SIG-M5 treated with dmso at 0.1 percent for 504 hours (cell line): Measurements from ENCODE around the gene RABEP2.

Source experiments
- DNase-seq: peaks from one replicate; lab custom pipeline; 2025; ENCODE audit not compliant: unreplicated experiment; lab: John Stamatoyannopoulos, UW

Gene RABEP2

DNA sequence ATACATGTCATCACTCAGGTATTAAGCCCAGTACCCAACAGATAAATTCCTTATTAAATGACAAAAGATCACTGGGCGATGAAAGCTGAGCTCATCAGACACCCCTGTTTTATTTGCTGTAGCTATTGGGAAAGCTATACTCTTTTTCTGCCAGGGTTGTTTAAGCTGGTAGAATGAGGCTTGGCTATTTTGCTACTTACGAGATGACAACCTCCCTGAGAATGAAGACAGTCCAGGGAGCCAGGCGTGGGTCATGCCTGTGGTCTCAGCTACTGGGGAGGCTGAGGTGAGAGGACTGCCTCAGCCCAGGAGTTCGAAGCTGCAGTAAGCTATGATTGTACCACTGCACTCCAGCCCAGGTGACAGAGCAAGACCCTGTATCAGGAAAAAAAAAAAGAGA lies 65.7 kb downstream of the RABEP2 start:
- DNase-seq: no peak

GRCh38 chr16:28858421-28858820 lies 66.6 kb downstream of the RABEP2 start:
- no peak for DNase-seq
